Liver (tissue), 3 donors: Measurements from ENCODE around the gene LTA4H.

Experiments
- ATF3 ChIP-seq: IDR thresholded peaks from 2 replicates; pipeline ENCODE4 v1.6.1; 2016; ENCODE audit warnings: antibody characterized with exemption
- EGR1 ChIP-seq, 2 donors: IDR thresholded peaks; 2 replicates each; pipeline ENCODE4 v1.6.1; 2016 to 2018; ENCODE audit warnings: antibody characterized with exemption in 2 of 2, low read depth in 2 of 2
- GABPA ChIP-seq, 2 donors: IDR thresholded peaks in 1 of 2; conservative IDR thresholded peaks in 1 of 2; 2 replicates each; pipeline ENCODE4 v1.6.1; 2016; ENCODE audit warnings: antibody characterized with exemption in 2 of 2, mild to moderate bottlenecking in 1 of 2, moderate library complexity in 1 of 2
- RAD21 ChIP-seq, 2 donors: IDR thresholded peaks; 2 replicates each; pipeline ENCODE4 v1.6.1; 2016; ENCODE audit warnings: antibody characterized with exemption in 2 of 2, mild to moderate bottlenecking in 2 of 2
- SP1 ChIP-seq: IDR thresholded peaks from 2 replicates; pipeline ENCODE4 v1.6.1; 2018; ENCODE audit warnings: antibody characterized with exemption, mild to moderate bottlenecking
- TAF1 ChIP-seq: conservative IDR thresholded peaks from 2 replicates; pipeline ENCODE4 v1.6.1; 2016; ENCODE audit warnings: antibody characterized with exemption, mild to moderate bottlenecking
- YY1 ChIP-seq: IDR thresholded peaks from 2 replicates; pipeline ENCODE4 v1.6.1; 2016; ENCODE audit warnings: antibody characterized with exemption, mild to moderate bottlenecking
- TF ChIP-seq, protein P1 (sequence below): fragments of 150-350 bp; IDR thresholded peaks from 2 replicates; pipeline ENCODE4 v1.5.1; 2017; ENCODE audit warnings: improper control_type of control experiment, low read depth, low read length; ENCODE audit not compliant: missing input control
- TF ChIP-seq, protein P2 (sequence below): IDR thresholded peaks from 2 replicates; pipeline ENCODE4 v1.6.1; 2016; ENCODE audit warnings: antibody characterized with exemption
- TF ChIP-seq, protein P3 (sequence below): IDR thresholded peaks from 2 replicates; pipeline ENCODE4 v1.6.1; 2016; ENCODE audit warnings: antibody characterized with exemption, mild to moderate bottlenecking
- donor health status: healthy.
- donor health status: healthy.

- TF ChIP-seq, protein P1, sequence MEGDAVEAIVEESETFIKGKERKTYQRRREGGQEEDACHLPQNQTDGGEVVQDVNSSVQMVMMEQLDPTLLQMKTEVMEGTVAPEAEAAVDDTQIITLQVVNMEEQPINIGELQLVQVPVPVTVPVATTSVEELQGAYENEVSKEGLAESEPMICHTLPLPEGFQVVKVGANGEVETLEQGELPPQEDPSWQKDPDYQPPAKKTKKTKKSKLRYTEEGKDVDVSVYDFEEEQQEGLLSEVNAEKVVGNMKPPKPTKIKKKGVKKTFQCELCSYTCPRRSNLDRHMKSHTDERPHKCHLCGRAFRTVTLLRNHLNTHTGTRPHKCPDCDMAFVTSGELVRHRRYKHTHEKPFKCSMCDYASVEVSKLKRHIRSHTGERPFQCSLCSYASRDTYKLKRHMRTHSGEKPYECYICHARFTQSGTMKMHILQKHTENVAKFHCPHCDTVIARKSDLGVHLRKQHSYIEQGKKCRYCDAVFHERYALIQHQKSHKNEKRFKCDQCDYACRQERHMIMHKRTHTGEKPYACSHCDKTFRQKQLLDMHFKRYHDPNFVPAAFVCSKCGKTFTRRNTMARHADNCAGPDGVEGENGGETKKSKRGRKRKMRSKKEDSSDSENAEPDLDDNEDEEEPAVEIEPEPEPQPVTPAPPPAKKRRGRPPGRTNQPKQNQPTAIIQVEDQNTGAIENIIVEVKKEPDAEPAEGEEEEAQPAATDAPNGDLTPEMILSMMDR = no peak
- no peak for TF ChIP-seq RAD21 (IDR thresholded peaks at IDR 0.05)
- TF ChIP-seq, protein P2, sequence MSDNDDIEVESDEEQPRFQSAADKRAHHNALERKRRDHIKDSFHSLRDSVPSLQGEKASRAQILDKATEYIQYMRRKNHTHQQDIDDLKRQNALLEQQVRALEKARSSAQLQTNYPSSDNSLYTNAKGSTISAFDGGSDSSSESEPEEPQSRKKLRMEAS = no peak
- TF ChIP-seq TAF1 = no peak
- no peak for TF ChIP-seq SP1
- no peak for TF ChIP-seq YY1
- no peak for TF ChIP-seq EGR1 (IDR thresholded peaks at IDR 0.05; ENCODE audit: low read depth in 2 of 2)
- no peak for TF ChIP-seq GABPA (IDR thresholded peaks at IDR 0.05 in 1 of 2, conservative IDR thresholded peaks at IDR 0.05 in 1 of 2)
- no peak for TF ChIP-seq ATF3
- TF ChIP-seq, protein P3, sequence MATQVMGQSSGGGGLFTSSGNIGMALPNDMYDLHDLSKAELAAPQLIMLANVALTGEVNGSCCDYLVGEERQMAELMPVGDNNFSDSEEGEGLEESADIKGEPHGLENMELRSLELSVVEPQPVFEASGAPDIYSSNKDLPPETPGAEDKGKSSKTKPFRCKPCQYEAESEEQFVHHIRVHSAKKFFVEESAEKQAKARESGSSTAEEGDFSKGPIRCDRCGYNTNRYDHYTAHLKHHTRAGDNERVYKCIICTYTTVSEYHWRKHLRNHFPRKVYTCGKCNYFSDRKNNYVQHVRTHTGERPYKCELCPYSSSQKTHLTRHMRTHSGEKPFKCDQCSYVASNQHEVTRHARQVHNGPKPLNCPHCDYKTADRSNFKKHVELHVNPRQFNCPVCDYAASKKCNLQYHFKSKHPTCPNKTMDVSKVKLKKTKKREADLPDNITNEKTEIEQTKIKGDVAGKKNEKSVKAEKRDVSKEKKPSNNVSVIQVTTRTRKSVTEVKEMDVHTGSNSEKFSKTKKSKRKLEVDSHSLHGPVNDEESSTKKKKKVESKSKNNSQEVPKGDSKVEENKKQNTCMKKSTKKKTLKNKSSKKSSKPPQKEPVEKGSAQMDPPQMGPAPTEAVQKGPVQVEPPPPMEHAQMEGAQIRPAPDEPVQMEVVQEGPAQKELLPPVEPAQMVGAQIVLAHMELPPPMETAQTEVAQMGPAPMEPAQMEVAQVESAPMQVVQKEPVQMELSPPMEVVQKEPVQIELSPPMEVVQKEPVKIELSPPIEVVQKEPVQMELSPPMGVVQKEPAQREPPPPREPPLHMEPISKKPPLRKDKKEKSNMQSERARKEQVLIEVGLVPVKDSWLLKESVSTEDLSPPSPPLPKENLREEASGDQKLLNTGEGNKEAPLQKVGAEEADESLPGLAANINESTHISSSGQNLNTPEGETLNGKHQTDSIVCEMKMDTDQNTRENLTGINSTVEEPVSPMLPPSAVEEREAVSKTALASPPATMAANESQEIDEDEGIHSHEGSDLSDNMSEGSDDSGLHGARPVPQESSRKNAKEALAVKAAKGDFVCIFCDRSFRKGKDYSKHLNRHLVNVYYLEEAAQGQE = no peak
Measured at GRCh38 chr12:95997276-95997675, 38.1 kb downstream of the LTA4H start.
